GM03348 (cell line): ENCODE data around the gene CAMTA1.

ENCODE experiments used
- DNase-seq: peaks from one replicate; pipeline ENCODE4 v3.0.0; 2012; ENCODE audit warnings: low spot score

CAMTA1 gene

GRCh38 chr1:7576946-7577657, 791.8 kb downstream of the CAMTA1 start:
- peak; percentile 48 for DNase-seq

DNA sequence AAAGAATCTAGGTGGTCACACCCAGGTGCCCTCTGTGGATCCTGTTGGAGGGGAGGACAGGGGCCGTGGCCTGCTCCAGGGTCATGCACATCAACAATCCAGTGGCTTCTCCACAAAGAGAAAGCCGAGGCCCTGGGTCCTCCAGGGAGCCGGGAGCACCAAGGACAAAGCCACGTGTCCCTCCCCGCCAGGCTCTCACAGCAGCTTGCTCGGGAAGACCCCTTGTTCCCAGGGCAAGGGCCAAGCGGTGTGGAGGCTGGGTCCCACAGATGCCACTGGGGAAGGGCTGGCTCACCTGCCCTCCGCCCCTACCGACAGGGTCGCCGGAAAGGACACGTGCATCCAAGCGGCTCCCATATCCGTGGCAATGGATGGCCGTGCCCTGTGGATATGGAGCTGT, 793.0 kb downstream of the CAMTA1 start:
- no peak for DNase-seq

DNA sequence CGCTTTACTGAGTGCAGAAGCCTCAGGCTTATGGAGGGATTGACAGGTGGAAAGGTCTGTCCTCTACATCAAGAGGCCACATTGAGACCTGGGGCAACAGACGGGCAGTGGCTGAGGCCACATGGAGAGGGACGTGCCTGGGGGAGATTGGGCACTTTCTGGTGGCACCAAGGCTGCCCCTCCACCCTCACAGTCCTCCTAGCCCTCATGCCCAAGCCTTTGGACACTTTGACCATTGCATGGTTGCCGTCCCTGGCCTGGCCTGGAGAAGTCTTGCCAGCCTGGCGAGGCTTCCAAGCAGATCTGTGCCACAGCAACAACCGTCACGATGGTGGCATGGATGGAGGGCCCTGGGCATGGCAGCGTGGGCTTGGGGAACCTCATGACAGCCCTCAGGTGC, 793.8 kb downstream of the CAMTA1 start:
- DNase-seq: no peak

GRCh38 chr1:7579831-7580804, 794.9 kb downstream of the CAMTA1 start:
- no peak for DNase-seq

GRCh38 chr1:7580923-7581753, 795.9 kb downstream of the CAMTA1 start:
- peak; percentile 43 for DNase-seq

DNA sequence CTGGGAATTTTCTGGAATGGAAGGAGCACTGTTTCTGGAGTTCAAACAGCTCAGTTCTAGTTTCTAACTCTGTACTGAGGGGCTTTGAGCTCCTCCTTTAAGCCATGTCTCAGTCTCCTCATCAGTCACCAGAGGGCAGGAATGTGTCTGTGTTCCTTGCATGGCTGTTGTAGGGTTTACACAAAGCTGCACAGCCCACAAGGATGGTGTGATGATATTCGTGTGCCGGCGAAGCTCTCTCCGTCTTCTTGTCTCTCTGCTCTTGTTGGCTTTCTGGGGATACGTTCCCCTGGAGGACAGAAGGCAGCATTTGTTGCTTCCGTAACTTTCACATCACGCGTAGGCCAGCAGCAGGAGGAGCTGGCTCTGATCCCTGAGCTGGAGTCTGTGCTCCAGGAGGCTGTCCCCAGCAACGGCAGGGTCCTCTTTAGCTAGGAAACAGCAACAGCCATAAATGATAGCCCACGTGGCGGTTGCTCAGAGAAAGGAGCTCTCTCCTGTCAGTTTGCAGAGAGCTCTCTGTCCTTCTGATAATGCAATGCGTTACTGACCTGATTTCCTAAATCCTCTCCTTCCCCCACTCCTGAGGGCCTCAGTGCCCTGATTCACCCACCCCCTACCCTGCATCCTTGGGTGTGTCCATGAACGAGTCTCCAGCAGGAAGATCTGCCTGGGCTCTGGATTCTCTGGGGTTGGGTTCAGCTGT, 796.7 kb downstream of the CAMTA1 start:
- DNase-seq: no peak

- DNase-seq: no peak
These were observed 797.3 kb downstream of the CAMTA1 start for GRCh38 chr1:7582460-7582972.

- DNase-seq: no peak
These were observed 798.2 kb downstream of the CAMTA1 start for GRCh38 chr1:7583291-7584096.

GRCh38 chr1:7584157-7584556, 798.9 kb downstream of the CAMTA1 start:
- no peak for DNase-seq

DNA sequence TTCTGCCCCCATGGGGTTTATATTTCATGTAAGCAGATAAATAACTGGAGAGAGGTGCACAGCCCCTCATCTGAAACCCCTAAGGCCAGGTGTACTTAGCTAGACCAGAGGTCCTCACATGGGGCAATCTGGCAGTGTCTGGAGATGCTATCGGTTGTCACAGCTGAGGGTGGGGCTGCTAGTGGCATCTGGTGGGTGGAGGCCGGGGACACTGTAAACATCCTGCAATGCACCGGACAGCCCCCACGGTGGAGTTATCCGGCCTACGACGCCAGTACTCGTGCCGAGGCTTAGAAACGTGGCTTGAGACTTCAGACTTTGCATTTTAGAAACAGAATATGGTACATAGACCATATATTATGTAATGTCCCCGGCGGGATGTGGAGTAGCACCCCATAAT, 799.4 kb downstream of the CAMTA1 start:
- no peak for DNase-seq

- DNase-seq: no peak
These were observed 800.1 kb downstream of the CAMTA1 start for GRCh38 chr1:7585216-7585907.

GRCh38 chr1:7586031-7586941, 801.0 kb downstream of the CAMTA1 start:
- DNase-seq: no peak

DNA sequence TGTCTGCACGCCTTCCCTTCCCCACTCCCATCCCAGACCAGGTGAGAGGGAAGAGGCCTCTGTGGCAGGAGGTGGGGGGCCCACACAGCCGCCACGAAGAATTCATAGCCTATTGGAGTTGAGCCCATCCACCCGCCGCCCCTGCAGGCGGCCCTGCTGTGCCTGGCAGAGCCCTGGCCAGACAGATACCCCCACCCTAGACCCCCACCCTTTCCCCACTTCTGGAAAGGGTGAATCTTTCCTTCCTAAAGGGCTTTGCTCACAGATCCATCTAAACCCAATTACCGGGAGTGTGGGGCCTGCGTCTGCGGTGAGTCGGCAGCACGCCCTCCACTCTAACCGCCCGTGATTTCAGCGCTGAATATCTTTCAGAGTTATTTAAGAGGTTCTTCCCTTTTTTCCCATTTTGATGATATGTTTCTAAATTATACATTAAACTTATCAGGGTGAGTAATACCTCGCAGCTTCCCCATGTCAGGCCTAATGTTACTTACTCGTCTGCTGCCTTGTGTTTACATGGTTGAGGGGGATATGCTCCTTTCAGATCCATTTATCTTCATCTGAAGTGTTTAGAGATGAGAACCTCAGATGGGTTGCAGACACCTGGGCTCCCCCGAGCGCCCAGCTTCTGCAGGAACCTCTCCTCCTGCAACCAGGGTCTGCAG, 802.0 kb downstream of the CAMTA1 start:
- DNase-seq: no peak

GRCh38 chr1:7587773-7588456, 802.7 kb downstream of the CAMTA1 start:
- DNase-seq: no peak

DNA sequence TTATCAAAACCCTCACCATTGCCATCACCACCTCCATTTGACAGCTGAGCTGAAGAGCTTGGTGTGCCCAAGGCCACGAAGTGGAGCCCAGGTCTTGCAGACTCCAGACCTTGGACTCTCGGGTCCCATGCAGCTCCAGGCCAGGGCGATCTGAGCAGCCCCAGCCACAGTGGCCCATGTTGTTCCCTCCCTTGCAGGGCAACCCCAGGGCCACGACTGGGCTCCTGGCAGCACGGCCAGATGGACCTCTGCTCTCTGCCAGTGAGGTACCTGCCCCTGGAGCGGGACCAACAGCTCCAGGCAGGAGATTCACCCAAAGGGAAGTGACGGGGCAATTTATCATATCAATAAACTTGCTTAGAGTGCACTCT, 803.2 kb downstream of the CAMTA1 start:
- no peak for DNase-seq

DNA sequence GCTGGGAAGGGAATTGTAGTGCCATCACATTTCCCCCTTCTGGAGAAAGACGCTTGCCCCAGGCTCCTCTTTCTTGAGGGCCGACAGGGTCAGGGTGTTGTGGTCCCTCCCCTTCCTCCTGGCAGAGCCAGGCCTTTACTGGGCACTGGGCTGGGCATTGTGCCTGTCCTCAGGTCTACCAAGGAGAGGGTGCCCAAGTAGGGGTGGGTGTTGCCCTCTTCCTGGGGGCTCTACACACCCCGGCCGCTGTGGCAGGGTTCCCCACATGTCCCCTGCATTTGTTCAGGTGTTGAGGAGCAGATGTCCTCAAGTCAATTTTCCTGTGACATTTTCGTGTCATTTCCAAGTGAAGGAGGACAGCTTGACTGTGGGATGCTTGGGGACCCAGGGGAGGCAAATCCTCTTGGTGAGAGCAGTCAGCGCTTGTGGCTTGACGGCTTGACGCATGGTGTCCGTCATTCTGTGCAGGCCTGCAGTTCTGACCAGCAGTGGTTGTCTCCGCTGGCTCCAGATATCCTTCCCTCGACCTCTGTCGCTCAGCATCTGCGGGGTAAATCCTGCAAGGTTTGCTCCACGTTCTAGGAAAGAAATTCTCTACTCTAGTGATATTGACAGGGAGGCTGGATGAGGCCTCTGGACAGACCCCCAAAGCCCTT, 804.0 kb downstream of the CAMTA1 start:
- DNase-seq: no peak

DNA sequence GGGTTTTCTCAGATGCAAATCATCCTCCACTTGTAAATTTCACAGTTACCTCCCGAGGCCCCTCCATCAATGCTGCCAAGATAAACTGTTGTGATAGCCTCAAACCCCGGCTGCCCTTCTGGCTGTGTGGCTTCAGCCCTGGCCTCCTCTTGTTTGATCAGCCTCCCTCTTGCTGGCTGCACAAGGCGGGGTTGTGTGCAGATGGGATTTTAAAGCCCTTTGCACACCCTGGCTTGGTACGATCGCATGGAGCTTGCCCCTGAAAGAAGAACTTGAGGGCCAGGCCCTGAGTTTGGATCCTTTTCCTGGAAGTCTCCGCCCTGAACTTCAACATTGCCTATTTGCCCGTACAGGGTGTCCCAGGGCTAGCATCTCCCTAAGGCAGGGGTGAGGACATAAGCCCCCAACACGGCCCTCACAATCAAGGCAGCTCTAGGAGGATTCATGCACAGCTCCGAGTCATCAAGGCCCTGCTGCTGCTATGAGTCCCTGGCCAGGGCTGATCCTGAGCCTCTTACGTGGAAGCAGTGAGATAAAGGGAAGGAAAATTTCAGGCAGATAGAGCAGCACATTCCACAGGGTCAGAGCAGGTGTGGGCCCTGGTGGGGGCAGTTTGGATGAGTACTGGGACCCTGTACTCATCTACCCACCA, 804.6 kb downstream of the CAMTA1 start:
- DNase-seq: no peak
